GM13976 (cell line): ENCODE data around the gene FNDC3B.

Source experiments
- DNase-seq: peaks from one replicate; pipeline ENCODE4 v3.0.0; 2012; ENCODE audit warnings: low spot score
- in situ Hi-C: fragments of 300-500 bp; cut with MboI; formaldehyde crosslinking; loops from one replicate; pipeline ENCODE4 v1.12.0; 2022; ENCODE audit warnings: low sequenced_read_pairs, mixed read lengths, inconsistent platforms; ENCODE audit not compliant: unreplicated experiment
- TF ChIP-seq, protein P1 (sequence below): IDR thresholded peaks from 2 replicates; pipeline ENCODE4 v1.5.1; 2012; ENCODE audit warnings: borderline replicate concordance, mild to moderate bottlenecking; ENCODE audit not compliant: insufficient read depth; ENCODE audit errors: extremely low read depth, missing control alignments, control extremely low read depth

The FNDC3B gene

DNA sequence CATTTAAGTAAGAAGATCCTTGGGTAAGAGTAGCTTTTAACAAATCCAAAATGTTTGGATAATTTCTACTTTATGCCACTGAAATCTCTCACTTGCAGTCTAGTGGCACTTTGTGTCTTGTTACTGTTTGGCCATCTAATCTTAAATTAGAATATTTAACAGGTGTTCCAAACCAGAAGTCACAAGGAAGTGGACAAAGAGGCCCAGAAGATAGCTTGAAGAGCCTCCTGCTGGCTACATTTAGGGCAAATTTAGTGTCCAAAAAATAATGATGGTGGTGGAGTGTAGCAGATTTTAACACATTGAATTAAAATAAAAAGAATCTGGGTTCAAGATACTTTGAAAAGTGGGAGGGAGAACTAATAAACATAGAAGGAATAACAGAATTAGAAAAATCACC is 236.7 kb downstream of the FNDC3B start:
- TF ChIP-seq, protein P1, sequence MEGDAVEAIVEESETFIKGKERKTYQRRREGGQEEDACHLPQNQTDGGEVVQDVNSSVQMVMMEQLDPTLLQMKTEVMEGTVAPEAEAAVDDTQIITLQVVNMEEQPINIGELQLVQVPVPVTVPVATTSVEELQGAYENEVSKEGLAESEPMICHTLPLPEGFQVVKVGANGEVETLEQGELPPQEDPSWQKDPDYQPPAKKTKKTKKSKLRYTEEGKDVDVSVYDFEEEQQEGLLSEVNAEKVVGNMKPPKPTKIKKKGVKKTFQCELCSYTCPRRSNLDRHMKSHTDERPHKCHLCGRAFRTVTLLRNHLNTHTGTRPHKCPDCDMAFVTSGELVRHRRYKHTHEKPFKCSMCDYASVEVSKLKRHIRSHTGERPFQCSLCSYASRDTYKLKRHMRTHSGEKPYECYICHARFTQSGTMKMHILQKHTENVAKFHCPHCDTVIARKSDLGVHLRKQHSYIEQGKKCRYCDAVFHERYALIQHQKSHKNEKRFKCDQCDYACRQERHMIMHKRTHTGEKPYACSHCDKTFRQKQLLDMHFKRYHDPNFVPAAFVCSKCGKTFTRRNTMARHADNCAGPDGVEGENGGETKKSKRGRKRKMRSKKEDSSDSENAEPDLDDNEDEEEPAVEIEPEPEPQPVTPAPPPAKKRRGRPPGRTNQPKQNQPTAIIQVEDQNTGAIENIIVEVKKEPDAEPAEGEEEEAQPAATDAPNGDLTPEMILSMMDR, result peak; percentile 22
- in situ Hi-C loops, result no loop called here
- DNase-seq, result no peak

DNA sequence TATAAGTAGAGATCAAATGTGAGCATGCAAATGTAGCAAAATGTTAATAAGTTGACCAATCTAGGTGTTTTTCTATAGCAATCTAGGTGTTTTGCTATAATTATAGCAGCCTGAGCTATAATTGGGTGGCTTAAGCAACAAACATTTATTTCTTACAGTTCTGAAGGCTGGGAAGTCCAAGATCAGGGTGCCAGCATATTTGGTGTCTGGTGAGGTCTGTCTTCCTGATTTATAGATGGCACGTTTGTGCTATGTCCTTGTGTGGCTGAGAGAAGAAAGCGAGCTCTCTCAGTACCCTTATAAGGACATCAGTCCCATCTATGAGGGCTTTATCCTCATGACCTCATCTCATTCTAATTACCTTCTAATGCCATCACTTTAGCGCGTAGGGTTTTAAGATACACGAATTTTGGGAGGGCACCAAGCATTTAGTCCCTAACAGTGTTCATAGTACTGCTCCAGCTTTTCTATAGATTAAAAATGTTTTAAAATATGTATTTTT is 237.8 kb downstream of the FNDC3B start:
- TF ChIP-seq, protein P1, result no peak
- in situ Hi-C loops, result no loop called here
- no peak for DNase-seq

DNA sequence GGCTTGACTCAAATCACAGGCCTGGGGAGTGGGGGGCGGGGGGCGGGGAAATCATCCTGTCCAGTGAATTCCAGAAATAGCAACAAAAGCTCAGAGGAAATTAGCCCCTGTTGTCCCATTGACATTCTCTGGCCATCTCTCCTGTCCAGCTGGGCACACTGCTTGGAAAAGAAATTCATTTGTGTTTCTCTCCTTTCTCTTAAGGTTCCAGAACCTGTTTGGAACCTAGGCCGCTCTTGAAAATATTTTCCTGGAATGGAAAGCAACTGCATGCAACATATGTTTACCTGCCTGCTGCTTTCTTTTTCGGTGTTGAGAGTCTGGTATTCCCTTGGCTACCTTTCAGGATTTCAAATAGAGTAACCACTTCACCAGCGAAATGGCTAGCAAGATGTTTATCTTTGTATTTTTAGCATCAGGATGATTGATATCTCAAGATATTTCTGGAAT is 239.8 kb downstream of the FNDC3B start:
- TF ChIP-seq, protein P1, result no peak
- DNase-seq, result no peak
- in situ Hi-C loops, result no loop called here

DNA sequence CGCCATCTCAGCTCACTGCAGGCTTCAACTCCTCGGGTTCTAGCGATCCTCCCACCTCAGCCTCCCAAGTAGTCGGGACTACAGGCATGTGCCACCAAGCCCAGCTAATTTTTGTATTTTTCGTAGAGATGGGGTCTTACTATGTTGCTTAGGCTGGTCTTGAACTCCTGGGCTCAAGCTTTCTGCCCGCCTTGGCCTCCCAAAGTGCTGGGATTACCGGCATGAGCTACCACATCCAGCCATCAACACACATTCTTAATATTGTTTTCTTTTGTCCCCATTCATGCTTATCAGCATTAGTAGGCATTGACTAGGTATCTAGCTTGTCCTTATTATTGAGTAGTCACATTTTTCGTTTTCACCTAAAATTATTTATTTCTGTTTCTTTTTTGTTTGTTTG is 240.6 kb downstream of the FNDC3B start:
- TF ChIP-seq, protein P1, result no peak
- DNase-seq, result no peak
- in situ Hi-C loops, result no loop called here

DNA sequence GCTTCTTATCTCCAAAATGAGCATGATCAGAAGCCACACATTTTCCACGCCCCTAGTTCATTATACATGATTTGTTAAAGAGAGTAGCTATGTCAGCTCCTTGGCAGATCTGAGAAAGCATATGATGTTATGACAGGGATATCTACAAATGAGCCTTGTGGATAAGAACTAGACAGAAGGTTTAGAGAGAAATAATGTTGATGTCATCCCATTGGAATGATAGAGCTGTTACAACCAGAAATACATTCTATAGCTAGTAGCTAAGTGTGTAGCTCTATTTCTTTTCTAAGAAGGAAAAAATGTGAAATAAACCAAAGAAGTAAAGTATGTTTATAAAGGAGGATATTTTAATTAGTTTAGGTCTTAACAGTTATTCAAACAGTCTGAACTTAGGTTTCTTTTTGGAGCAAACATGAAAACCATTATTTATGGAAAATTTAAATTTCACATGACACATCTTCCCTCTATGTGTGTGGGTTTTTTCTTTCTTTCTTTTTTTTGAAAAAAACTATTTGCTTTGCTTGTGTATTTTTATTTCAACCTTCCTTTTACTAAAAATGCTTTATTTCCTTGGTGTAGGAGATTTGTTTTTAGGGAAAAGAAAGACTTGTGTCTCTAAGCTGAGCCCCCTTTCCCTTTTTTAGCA is 241.2 kb downstream of the FNDC3B start:
- TF ChIP-seq, protein P1, result no peak
- in situ Hi-C loops, result no loop called here

DNA sequence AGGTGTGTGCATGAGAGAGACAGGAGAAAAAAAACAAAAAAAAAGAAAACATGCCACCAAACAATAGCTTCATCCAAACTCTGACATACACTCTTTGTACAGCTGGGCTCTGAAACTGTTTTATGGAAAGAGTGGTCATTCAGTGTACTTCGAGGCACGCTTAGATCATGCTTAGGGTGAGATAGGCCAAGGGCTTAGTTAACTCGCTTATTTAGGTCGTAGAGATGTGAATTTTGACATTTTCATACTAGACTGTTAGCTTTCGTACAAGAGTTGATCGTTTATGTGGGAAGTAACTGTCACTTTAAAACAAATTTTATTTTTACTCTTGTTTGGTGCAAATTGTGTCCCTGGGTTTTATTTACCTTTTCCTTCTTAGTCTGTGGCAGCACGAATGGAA is 242.5 kb downstream of the FNDC3B start:
- TF ChIP-seq, protein P1, result no peak
- in situ Hi-C loops, result no loop called here
- DNase-seq, result no peak

More for the DNA sequence above, 241.2 kb downstream of the FNDC3B start:
- no peak for DNase-seq
